Neuronal stem cell (in vitro differentiated cells): ENCODE measurements around the gene NRCAM.

ENCODE experiments used
- DNase-seq: peaks from one replicate; pipeline ENCODE4 v3.0.0-alpha.2; 2013; ENCODE audit warnings: low spot score
- H2AFZ ChIP-seq: one replicate; pipeline ENCODE4 v1.6.1; 2013; ENCODE audit warnings: mild to moderate bottlenecking, low read length, inconsistent platforms
- H2AK5ac ChIP-seq: 2 replicates; pipeline ENCODE4 v1.6.1; 2013; ENCODE audit warnings: low read depth, mild to moderate bottlenecking, inconsistent platforms, low read length, moderate library complexity, mixed read lengths
- H2BK120ac ChIP-seq: 2 replicates; pipeline ENCODE4 v1.6.1; 2013; ENCODE audit warnings: low read depth, mild to moderate bottlenecking, inconsistent platforms, low read length, moderate library complexity, mixed read lengths
- H2BK12ac ChIP-seq: one replicate; pipeline ENCODE4 v1.6.1; 2013; ENCODE audit warnings: low read length, inconsistent platforms
- H2BK15ac ChIP-seq: 2 replicates; pipeline ENCODE4 v1.6.1; 2013; ENCODE audit warnings: mild to moderate bottlenecking, low read length, inconsistent platforms, mixed read lengths
- H2BK5ac ChIP-seq: one replicate; pipeline ENCODE4 v1.6.1; 2013; ENCODE audit warnings: inconsistent platforms, mild to moderate bottlenecking, low read length, moderate library complexity
- H3K14ac ChIP-seq: one replicate; pipeline ENCODE4 v1.6.1; 2013; ENCODE audit warnings: low read length, inconsistent platforms
- H3K18ac ChIP-seq: 2 replicates; pipeline ENCODE4 v1.6.1; 2013; ENCODE audit warnings: low read length, inconsistent platforms
- H3K23ac ChIP-seq: 2 replicates; pipeline ENCODE4 v1.6.1; 2013; ENCODE audit warnings: low read depth, mild to moderate bottlenecking, mixed read lengths, low read length, inconsistent platforms; ENCODE audit not compliant: poor library complexity
- H3K27ac ChIP-seq: replicated peaks from 3 replicates; pipeline ENCODE4 v1.5.1; 2013; ENCODE audit warnings: low read length, inconsistent platforms
- H3K27me3 ChIP-seq, 3 experiments: 2 replicates each; pipeline ENCODE4 v1.6.1; 2013; ENCODE audit warnings: low read length in 3 of 3, mild to moderate bottlenecking in 2 of 3, inconsistent platforms in 1 of 3, low read depth in 1 of 3, mixed read lengths in 1 of 3, moderate library complexity in 1 of 3; ENCODE audit not compliant: control insufficient read depth in 3 of 3, insufficient read depth in 3 of 3
- H3K36me3 ChIP-seq, 2 donors: replicated peaks in 1 of 2; 2 replicates each; pipeline ENCODE4 v1.6.1; 2013; ENCODE audit warnings: low read length in 2 of 2; ENCODE audit not compliant: control insufficient read depth in 2 of 2, insufficient read depth in 2 of 2
- H3K4ac ChIP-seq: 2 replicates; pipeline ENCODE4 v1.6.1; 2013; ENCODE audit warnings: inconsistent platforms, mild to moderate bottlenecking, low read length, moderate library complexity
- H3K4me1 ChIP-seq, 2 donors: 1 replicate in 1 of 2; 2 replicates in 1 of 2; pipeline ENCODE4 v1.6.1; 2013; ENCODE audit warnings: low read length in 2 of 2, low read depth in 1 of 2; ENCODE audit not compliant: control insufficient read depth in 2 of 2, insufficient read depth in 1 of 2
- H3K4me2 ChIP-seq: one replicate; pipeline ENCODE4 v1.6.1; 2013; ENCODE audit warnings: mild to moderate bottlenecking, low read length, inconsistent platforms; ENCODE audit not compliant: insufficient read depth, poor library complexity, severe bottlenecking
- H3K4me3 ChIP-seq, 2 donors: 2 replicates each; pipeline ENCODE4 v1.5.1; 2013; ENCODE audit warnings: low read length in 2 of 2, mild to moderate bottlenecking in 2 of 2, inconsistent platforms in 1 of 2, moderate library complexity in 1 of 2
- H3K79me1 ChIP-seq: one replicate; pipeline ENCODE4 v1.6.1; 2013; ENCODE audit warnings: low read depth, mild to moderate bottlenecking, inconsistent platforms, low read length, moderate library complexity
- H3K9ac ChIP-seq: one replicate; pipeline ENCODE4 v1.6.1; 2013; ENCODE audit warnings: mild to moderate bottlenecking, low read depth, low read length, inconsistent platforms; ENCODE audit not compliant: poor library complexity
- H3K9me3 ChIP-seq, 2 donors: replicated peaks in 1 of 2; 2 replicates each; pipeline versions ENCODE3 to v1.6.1; 2013; ENCODE audit warnings: low read length in 2 of 2, mild to moderate bottlenecking in 2 of 2, inconsistent platforms in 1 of 2, low read depth in 1 of 2, mixed read lengths in 1 of 2, moderate library complexity in 1 of 2; ENCODE audit not compliant: control insufficient read depth in 2 of 2, insufficient read depth in 1 of 2
- H4K8ac ChIP-seq: one replicate; pipeline ENCODE4 v1.6.1; 2013; ENCODE audit warnings: low read depth, mild to moderate bottlenecking, inconsistent platforms, low read length, moderate library complexity
- H4K91ac ChIP-seq: one replicate; pipeline ENCODE4 v1.6.1; 2013; ENCODE audit warnings: low read length, low read depth, mild to moderate bottlenecking, inconsistent platforms; ENCODE audit not compliant: poor library complexity
- WGBS, 2 donors: extraction: QIAGEN DNeasy Blood & Tissue Kit; methylation state at CpG; one replicate each; pipeline ENCODE4 v1.1.7; 2013; ENCODE audit warnings: missing lambda C conversion rate in 2 of 2, mixed read lengths in 1 of 2; ENCODE audit not compliant: insufficient read length in 2 of 2, insufficient replicate concordance in 1 of 2; ENCODE audit errors: extremely low coverage in 2 of 2; 5-methylcytosine and 5-hydroxymethylcytosine counted together

Gene NRCAM

GRCh38 chr7:108144931-108145330 lies 311.3 kb downstream of the NRCAM start:
- no peak overlapping the region for H3K14ac ChIP-seq
- H3K27me3 ChIP-seq: no peaks in the 10 kb centered on the region
- H4K91ac ChIP-seq: no peak overlapping the region
- H3K4me3 ChIP-seq: no peak overlapping the region
- no peak overlapping the region for H3K27ac ChIP-seq
- H2BK15ac ChIP-seq: no peak overlapping the region
- H3K36me3 ChIP-seq: peaks cover 0 to 15% of the 10 kb centered on the region in 2 donors
- DNase-seq: no peak
- no peak overlapping the region for H2BK120ac ChIP-seq
- H2AFZ ChIP-seq: no peak overlapping the region
- WGBS, 2 donors: no CpG with 5 or more reads among the region's 3 CpGs
- H3K23ac ChIP-seq: no peak overlapping the region
- H2BK12ac ChIP-seq: no peak overlapping the region
- no peak overlapping the region for H3K4ac ChIP-seq
- H3K9me3 ChIP-seq: no peaks in the 10 kb centered on the region
- H2BK5ac ChIP-seq: no peak overlapping the region
- no peak overlapping the region for H3K9ac ChIP-seq
- H3K4me1 ChIP-seq: peaks cover 2% of the 10 kb centered on the region in 2 donors
- H4K8ac ChIP-seq: no peak overlapping the region
- H3K18ac ChIP-seq: no peak overlapping the region
- no peak overlapping the region for H3K4me2 ChIP-seq
- H3K79me1 ChIP-seq: no peaks in the 10 kb centered on the region
- no peak overlapping the region for H2AK5ac ChIP-seq

- Histone ChIP-seq H3K18ac (no peak overlapping the region), H3K4me3 (no peak overlapping the region), H3K27ac (no peak overlapping the region), H2AFZ (no peak overlapping the region), H3K79me1 (no peaks in the 10 kb centered on the region), H4K91ac (no peak overlapping the region), H4K8ac (no peak overlapping the region), H2BK120ac (no peak overlapping the region), H3K4me2 (no peak overlapping the region), H3K9me3 (no peaks in the 10 kb centered on the region), H2AK5ac (no peak overlapping the region), H3K4ac (no peak overlapping the region), H3K23ac (no peak overlapping the region), H3K27me3 (no peaks in the 10 kb centered on the region), H3K9ac (no peak overlapping the region), H2BK5ac (no peak overlapping the region), H3K36me3 (peaks cover 0 to 4% of the 10 kb centered on the region in 2 donors), H2BK12ac (no peak overlapping the region), H3K14ac (no peak overlapping the region), H2BK15ac (no peak overlapping the region), H3K4me1 (peaks cover 2% of the 10 kb centered on the region in 2 donors)
- 100% methylated on average over 2 of the region's 6 CpGs; no CpG with 5 or more reads in 1 of the 2 donors for WGBS, 2 donors
- DNase-seq: no peak
Measured at GRCh38 chr7:108143658-108144420, 312.4 kb downstream of the NRCAM start.

GRCh38 chr7:108142675-108143259 lies 313.5 kb downstream of the NRCAM start:
- no peak overlapping the region for H3K9ac ChIP-seq
- H2BK15ac ChIP-seq: no peak overlapping the region
- no peaks in the 10 kb centered on the region for H3K9me3 ChIP-seq
- no peak overlapping the region for H2AFZ ChIP-seq
- no peak overlapping the region for H3K14ac ChIP-seq
- no CpG with 5 or more reads among the region's 6 CpGs for WGBS, 2 donors
- H3K27me3 ChIP-seq: no peaks in the 10 kb centered on the region
- H3K79me1 ChIP-seq: no peaks in the 10 kb centered on the region
- no peak overlapping the region for H2BK5ac ChIP-seq
- DNase-seq: no peak
- H3K27ac ChIP-seq: no peak overlapping the region
- no peak overlapping the region for H3K18ac ChIP-seq
- H3K4ac ChIP-seq: no peak overlapping the region
- no peak overlapping the region for H4K8ac ChIP-seq
- H3K4me1 ChIP-seq: peaks cover 2% of the 10 kb centered on the region in 2 donors
- no peak overlapping the region for H4K91ac ChIP-seq
- no peak overlapping the region for H2BK12ac ChIP-seq
- H3K23ac ChIP-seq: no peak overlapping the region
- no peak overlapping the region for H3K4me2 ChIP-seq
- no peaks in the 10 kb centered on the region for H3K36me3 ChIP-seq
- H2AK5ac ChIP-seq: no peak overlapping the region
- no peak overlapping the region for H2BK120ac ChIP-seq
- H3K4me3 ChIP-seq: no peak overlapping the region

- no peaks in the 10 kb centered on the region for H3K9me3 ChIP-seq
- H3K79me1 ChIP-seq: no peaks in the 10 kb centered on the region
- H3K27ac ChIP-seq: no peak overlapping the region
- no peaks in the 10 kb centered on the region for H3K27me3 ChIP-seq
- no peak overlapping the region for H2AFZ ChIP-seq
- no peak overlapping the region for H3K23ac ChIP-seq
- no peaks in the 10 kb centered on the region for H3K36me3 ChIP-seq
- WGBS, 2 donors: no CpG with 5 or more reads among the region's 4 CpGs
- no peak overlapping the region for H2BK15ac ChIP-seq
- no peak overlapping the region for H3K4me3 ChIP-seq
- H4K8ac ChIP-seq: no peak overlapping the region
- H2AK5ac ChIP-seq: no peak overlapping the region
- H4K91ac ChIP-seq: no peak overlapping the region
- H2BK5ac ChIP-seq: no peak overlapping the region
- H3K9ac ChIP-seq: no peak overlapping the region
- H2BK12ac ChIP-seq: no peak overlapping the region
- no peak for DNase-seq
- H3K4me2 ChIP-seq: no peak overlapping the region
- no peak overlapping the region for H3K4ac ChIP-seq
- no peak overlapping the region for H3K18ac ChIP-seq
- H3K14ac ChIP-seq: no peak overlapping the region
- peaks cover 2% of the 10 kb centered on the region in 2 donors for H3K4me1 ChIP-seq
- H2BK120ac ChIP-seq: no peak overlapping the region
Measured at GRCh38 chr7:108142180-108142579, 314.1 kb downstream of the NRCAM start.
